ENCODE data around the gene CHD5. TPM values are rescaled to one million over a fixed set of nuclear protein-coding genes. Genes with fewer than 3 reads are reported as not detected.

The CHD5 gene
- polyA plus RNA-seq, 1 experiment, result 0.02 TPM

DNA sequence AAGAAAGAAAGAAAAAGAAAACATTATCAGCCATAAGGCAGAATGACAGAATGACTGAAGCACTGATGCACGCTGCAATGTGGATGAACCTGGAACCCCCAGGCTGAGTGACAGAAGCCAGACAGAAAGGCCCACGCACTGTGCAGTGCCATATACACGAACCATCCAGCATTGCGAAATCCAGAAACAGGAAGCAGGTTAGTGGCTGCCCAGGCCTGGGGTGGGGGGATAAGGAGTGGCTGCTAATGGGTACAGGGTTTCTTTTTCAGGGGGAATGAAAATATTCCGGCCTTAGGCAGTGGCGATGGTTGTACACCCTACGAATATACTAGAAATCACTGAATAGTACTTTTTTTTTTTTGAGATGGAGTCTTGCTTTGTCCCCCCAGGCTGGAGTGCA, 57.0 kb downstream of the CHD5 start:
- no peak for DNase-seq (ENCODE audit: low read depth, low spot score)
- TF ChIP-seq, protein P1, sequence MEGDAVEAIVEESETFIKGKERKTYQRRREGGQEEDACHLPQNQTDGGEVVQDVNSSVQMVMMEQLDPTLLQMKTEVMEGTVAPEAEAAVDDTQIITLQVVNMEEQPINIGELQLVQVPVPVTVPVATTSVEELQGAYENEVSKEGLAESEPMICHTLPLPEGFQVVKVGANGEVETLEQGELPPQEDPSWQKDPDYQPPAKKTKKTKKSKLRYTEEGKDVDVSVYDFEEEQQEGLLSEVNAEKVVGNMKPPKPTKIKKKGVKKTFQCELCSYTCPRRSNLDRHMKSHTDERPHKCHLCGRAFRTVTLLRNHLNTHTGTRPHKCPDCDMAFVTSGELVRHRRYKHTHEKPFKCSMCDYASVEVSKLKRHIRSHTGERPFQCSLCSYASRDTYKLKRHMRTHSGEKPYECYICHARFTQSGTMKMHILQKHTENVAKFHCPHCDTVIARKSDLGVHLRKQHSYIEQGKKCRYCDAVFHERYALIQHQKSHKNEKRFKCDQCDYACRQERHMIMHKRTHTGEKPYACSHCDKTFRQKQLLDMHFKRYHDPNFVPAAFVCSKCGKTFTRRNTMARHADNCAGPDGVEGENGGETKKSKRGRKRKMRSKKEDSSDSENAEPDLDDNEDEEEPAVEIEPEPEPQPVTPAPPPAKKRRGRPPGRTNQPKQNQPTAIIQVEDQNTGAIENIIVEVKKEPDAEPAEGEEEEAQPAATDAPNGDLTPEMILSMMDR (IDR thresholded peaks at IDR 0.05; ENCODE audit: low read depth, low read length), result no peak
- Histone ChIP-seq H3K4me3 (ENCODE audit: low read depth, low read length) (no peak overlapping the region), H3K9me3 (ENCODE audit: control insufficient read depth, insufficient read depth, low read length) (peaks cover 5% of the 10 kb centered on the region; the same call in 1 of the 2 replicates), H3K27me3 (ENCODE audit: control insufficient read depth, insufficient read depth, low read length) (no peaks in the 10 kb centered on the region), H3K27ac (ENCODE audit: low read depth, low read length) (no peak overlapping the region)
- ChIA-PET CTCF (no interaction called here), POLR2A (no interaction called here)

DNA sequence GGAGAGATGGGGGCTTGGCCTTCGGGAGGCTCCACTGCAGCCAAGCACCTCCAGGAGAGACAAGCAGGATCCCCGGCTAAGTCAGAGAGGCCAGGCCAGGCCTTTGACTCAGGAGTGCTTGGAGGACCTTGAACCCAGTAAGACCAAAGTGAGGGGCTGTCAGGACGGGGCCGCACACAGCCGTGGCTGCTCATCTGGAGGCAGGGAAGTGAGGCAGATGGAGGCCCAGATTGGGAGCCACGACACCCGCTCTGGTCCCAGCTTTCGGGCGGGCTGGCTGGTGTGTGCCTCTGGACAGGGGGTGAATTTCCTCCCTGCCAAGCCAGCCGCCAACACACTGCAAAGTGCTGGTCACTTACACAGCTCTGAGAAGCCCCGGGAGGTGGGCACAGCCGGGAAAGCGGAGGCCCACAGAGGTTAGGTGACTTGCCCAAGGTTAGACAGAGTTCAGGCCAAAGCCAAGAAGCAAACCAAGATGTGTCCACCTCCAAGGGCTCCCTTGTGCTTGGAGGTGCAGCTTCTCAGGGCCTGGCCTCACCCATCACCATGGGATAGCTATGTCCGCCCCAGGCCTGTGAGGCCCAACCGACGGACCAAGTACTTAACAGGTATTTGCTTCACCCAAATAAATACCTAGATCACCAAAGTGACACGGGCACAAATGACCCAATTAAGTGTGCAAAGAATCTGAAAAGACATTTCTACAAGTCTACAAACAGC, 58.3 kb downstream of the CHD5 start:
- Histone ChIP-seq H3K27me3 (ENCODE audit: control insufficient read depth, insufficient read depth, low read length) (no peaks in the 10 kb centered on the region), H3K4me3 (ENCODE audit: low read depth, low read length) (no peak overlapping the region), H3K9me3 (ENCODE audit: control insufficient read depth, insufficient read depth, low read length) (no peaks in the 10 kb centered on the region; the same call in 1 of the 2 replicates), H3K27ac (ENCODE audit: low read depth, low read length) (no peak overlapping the region)
- TF ChIP-seq, protein P1 (IDR thresholded peaks at IDR 0.05; ENCODE audit: low read depth, low read length), result no peak
- POLR2A ChIA-PET, result no interaction called here
- DNase-seq (ENCODE audit: low read depth, low spot score), result no peak
- CTCF ChIA-PET, result no interaction called here

DNA sequence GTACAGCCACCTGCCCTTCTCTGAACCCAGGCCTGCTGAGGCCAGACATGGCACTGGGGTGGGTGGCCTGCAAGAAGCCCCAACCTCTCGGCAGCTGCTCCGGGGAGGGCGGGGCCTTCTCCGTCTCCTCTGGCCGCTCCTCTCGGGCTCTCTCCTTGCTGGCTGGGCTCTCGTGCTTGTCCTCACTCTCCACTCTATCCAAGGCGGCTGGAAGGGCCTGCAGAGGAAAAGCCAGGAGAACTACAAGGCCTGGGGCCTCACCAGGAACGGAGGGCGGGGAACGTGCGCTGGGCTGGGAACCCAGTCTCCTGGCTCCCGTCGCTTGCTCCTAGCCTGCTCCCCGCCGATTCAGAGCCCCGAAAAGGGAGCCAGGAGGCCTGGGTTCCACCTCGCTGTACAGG, 59.1 kb downstream of the CHD5 start:
- Histone ChIP-seq H3K27ac (ENCODE audit: low read depth, low read length) (no peak overlapping the region), H3K27me3 (ENCODE audit: control insufficient read depth, insufficient read depth, low read length) (no peaks in the 10 kb centered on the region), H3K4me3 (ENCODE audit: low read depth, low read length) (no peak overlapping the region), H3K9me3 (ENCODE audit: control insufficient read depth, insufficient read depth, low read length) (no peaks in the 10 kb centered on the region; the same call in 1 of the 2 replicates)
- TF ChIP-seq, protein P1 (IDR thresholded peaks at IDR 0.05; ENCODE audit: low read depth, low read length), result no peak
- ChIA-PET POLR2A (no interaction called here), CTCF (no interaction called here)
- DNase-seq (ENCODE audit: low read depth, low spot score), result no peak

DNA sequence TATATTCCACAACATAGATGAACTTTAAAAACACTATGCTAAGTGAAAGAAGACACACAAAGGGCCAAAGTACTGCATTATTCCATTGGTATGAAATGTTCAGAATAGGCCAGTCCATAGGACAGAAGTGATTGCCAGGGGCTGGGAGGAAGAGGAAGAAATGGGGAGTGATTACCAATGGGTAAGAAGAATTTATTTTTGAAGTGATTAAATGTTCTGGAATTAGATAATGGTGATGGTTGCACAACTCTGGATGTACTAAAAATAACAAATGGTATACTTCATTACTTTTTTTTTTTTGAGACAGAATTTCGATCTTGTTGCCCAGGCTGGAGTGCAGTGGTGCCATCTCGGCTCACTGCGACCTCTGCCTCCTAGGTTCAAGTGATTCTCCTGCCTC, 61.7 kb downstream of the CHD5 start:
- H3K4me3 ChIP-seq (ENCODE audit: low read depth, low read length), result no peak overlapping the region
- ChIA-PET CTCF (no interaction called here), POLR2A (no interaction called here)
- no peak for DNase-seq (ENCODE audit: low read depth, low spot score)
- TF ChIP-seq, protein P1 (IDR thresholded peaks at IDR 0.05; ENCODE audit: low read depth, low read length), result no peak
- no peaks in the 10 kb centered on the region for H3K27me3 ChIP-seq (ENCODE audit: control insufficient read depth, insufficient read depth, low read length)
- peaks cover 3% of the 10 kb centered on the region for H3K9me3 ChIP-seq (ENCODE audit: control insufficient read depth, insufficient read depth, low read length)
- no peak overlapping the region for H3K27ac ChIP-seq (ENCODE audit: low read depth, low read length)

DNA sequence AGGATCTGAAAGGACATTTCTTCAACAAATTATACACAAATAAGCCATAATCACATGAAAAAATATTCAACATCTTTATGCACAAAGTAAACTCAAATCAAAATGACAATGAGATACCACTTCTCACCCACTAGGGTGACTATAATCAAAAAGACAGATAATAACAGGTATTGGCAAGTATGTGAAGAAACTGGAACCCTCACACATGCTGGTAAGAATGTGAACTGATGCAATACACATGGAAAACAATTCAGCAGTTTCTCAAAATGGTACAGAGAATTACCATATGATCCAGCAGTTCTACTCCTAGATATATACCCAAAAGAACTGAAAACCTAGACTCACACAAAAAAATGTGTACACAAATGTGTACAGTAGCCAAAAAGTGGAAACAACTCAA, 62.5 kb downstream of the CHD5 start:
- TF ChIP-seq, protein P1 (IDR thresholded peaks at IDR 0.05; ENCODE audit: low read depth, low read length), result no peak
- Histone ChIP-seq H3K27ac (ENCODE audit: low read depth, low read length) (no peak overlapping the region), H3K27me3 (ENCODE audit: control insufficient read depth, insufficient read depth, low read length) (no peaks in the 10 kb centered on the region), H3K4me3 (ENCODE audit: low read depth, low read length) (no peak overlapping the region), H3K9me3 (ENCODE audit: control insufficient read depth, insufficient read depth, low read length) (peaks cover 3% of the 10 kb centered on the region)
- ChIA-PET CTCF (no interaction called here), POLR2A (no interaction called here)
- no peak for DNase-seq (ENCODE audit: low read depth, low spot score)

Measured in AG04450 (cell line).